Left hindlimb (tissue), 1 donor: ENCODE results near the gene TYK2.
A peak's percentile ranks its signal among the peaks of the same experiment; 100 is the strongest.
"Not testable (repeated sequence)": the region's sequence is repeated elsewhere in the genome, so short reads cannot be mapped to it uniquely, and the experiment has no call there.

Experiments
- DNase-seq: peaks from one replicate; pipeline ENCODE4 v3.0.0-alpha.2; 2018

Gene TYK2

DNA sequence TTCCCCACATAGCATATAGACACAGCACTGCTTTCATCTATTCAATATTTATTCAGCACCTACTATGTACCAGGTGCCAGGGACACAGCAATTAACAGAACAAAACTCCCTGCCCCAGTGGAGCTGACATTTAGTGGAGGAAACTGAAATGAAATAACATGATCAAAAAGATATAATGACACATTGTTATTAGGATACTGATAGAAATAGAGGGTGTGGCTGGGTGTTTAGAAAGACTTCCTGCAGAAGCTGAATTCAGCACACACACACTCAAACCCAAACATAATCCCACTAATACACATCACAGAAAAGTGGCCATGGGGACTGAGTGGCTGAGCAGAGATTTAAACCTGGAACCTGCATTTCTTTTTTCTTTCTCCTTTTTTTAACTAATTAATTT lies 26.7 kb upstream of the TYK2 start:
- DNase-seq: no peak

DNA sequence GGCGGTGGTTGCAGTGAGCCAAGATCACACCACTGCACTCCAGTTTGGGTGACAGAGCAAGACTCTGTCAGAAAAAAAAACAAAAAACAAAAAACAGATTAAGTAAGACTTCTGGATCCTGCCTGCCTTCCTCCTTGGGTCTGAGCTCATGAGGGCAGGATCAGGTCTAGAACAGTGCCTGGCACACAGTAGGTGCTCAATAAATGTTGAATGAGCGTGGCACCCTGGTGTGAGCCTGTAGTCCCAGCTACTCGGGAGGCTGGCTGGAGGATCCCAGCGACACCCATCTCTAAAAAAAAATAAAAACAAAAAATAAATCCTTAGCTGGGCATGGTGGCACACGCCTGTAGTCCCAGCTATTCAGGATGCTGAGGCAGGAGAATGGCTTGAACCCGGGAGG lies 25.8 kb upstream of the TYK2 start:
- DNase-seq: no peak

DNA sequence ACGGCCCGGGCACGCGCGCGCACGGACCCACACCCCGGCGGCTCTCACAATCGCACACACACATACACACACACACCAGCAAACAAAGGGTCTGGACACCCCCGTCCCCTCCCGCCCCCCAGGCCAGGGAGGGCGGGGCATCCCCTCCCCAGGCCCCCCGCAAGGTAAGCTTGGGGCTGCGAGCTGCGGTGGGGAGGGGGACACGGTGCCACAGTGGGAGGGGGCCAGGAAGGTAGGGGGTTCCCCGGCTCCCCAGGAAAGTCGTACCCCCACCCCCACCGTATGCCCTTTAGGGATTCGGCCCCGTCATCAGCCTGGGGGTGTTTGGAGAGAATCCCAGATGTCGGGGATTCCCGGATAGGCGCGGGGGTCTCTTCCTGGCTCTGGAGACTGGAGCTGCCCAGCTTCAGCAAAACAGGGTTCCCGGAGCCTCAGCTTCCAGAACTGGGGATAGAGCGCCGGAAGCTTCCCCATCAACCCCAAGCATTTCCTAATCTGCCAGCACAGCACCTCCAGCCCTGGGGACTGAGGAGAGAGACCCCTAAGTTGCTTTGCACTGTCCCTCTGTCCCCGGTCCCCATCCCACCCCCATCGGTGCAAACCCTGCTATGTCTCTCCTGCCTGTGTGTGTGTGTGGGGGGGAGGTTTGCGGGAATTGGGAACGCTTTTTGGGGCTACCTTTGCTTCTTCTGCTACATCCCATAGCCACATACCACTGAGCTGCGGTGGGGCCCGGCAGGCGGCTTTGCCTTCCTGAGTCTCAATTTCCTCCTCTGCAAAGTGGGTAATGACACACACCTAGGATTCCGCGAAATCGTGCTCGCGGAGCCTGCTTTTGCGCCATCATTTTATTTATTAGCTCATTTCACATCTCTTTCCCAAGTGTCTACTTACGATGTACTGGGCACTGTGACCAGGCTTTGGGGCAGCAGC lies 24.8 kb upstream of the TYK2 start:
- DNase-seq: no peak

DNA sequence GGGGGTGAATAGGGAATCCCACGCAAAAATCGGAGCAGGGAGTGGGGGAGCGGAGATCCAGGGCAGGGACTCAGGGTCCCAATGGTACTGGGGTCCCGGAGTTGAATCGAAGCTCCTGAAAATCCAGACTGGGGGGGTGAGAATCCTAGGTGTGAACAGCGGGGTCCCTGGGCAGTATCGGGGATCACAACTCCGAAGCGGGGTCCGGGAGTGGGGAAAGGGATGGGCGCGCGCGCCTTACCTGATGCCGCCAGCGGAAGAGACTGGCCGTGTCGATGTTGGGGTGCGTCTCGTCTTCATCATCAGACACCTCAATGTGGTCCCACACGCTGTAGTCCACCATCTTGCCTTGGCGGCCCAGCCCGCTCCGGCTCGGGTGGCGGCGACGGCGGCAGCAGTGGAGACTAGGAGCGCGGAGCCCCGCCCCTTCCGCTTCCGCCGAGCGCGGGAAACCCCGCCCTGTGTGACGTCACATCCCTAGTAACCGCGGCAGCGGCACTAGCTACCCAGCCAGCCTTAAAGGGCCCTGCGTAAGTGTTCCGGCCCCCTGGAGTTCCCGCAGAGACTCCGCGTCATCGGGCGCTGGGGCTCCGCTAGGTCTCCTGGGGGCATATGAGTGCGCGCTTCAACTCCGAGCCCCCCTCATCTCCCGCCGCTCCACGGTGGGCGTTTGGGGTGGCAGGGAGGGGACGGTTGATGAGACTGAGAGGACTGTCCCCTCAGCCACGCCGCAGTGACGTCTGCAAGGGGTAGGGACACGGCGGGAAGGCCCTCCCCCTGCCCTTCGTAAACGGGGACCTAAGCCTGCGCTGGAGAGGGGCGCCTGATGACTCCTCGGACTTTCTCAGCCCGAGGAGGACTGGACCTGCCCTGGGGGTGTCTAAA lies 23.0 kb upstream of the TYK2 start, which contains the start of gene CDC37:
TSS of gene CDC37 (minus strand) at position 406 of the 885 bp plus-strand sequence. CDS start at position 343, 63 bp downstream.
- peak; percentile 98 for DNase-seq

DNA sequence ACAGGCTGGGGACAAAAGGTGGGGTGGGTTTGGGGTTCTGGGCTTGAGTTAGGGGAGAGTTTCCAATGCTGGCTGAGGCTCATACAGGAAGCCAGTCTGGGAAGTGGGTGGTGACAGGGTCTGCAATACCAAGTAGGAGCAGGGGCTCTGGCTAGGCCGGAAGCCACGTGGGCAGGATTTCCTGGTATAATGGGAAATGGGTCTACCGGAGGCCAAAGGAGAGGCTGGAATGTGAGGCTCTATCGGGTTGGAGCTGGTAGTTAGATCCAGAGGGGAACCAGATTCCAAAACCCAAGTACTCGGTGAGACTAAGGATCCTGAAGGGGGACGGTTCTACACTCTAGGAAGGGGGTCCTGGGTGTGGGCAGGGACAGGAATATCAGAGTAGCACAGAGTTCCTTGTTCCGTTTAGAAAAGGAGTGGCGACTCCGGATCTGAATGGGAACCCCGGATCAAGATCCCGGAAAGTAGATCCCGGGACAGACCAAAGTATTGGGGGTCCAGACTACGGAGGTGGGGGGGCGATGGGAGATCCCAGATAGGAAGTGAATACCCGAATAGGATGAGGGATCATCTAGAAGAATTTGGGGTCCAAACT lies 22.2 kb upstream of the TYK2 start:
- DNase-seq: no peak

DNA sequence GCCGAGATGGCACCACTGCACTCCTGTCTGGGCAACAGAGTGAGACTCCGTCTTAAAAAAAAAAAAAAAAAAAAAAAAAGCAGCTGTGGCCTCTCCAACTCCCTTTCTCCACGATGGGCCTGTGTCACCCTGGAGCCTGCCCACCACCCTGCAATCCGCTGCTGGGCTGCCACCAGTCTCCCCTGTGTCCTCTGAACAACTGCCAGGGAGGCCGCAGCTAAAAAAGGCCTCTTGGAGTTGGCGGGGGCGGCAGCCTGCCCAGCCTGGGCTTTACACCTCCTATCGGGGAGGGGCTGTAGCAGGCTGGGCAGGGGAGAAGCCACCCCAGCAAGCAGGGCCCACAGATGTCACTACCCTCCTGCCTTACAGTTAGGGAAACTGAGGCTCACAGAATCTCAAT lies 19.5 kb upstream of the TYK2 start:
- no peak for DNase-seq

DNA sequence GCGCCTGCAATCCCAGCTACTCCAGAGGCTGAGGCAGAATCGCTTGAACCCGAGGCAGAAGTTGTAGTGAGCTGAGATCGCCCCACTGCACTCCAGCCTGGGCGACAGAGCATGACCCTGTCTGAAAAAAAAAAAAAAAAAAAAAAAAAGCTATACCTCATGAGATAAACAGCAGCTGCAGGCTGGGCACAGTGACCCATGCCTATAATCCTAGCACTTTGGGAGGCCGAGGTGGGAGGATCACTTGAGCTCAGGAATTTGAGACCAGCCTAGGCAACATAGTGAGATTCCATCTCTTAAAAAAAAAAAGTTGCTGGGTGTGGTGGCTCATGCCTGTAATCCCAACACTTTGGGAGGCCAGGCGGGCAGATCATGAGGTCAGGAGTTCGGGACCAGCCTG lies 19.0 kb upstream of the TYK2 start:
- not testable (repeated sequence) for DNase-seq

DNA sequence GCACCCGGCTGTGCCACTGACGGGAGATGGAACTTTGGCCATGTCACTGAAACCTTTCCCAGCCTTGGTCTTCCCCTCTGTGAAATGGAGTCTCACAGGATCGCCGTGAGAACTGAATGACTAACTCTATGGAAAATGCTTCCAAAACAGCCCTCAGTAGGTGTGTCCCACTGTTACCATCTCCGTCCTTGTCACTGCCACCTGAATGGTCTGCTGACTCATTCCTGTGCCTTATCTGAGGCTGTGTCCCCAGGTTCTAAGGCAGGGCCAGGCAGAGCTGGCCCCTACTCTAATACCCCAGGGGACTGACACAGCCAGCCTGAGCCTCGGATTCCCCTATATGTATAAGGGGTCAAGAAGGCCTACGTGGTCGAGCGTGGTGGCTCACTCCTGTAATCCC lies 18.4 kb upstream of the TYK2 start:
- no peak for DNase-seq

DNA sequence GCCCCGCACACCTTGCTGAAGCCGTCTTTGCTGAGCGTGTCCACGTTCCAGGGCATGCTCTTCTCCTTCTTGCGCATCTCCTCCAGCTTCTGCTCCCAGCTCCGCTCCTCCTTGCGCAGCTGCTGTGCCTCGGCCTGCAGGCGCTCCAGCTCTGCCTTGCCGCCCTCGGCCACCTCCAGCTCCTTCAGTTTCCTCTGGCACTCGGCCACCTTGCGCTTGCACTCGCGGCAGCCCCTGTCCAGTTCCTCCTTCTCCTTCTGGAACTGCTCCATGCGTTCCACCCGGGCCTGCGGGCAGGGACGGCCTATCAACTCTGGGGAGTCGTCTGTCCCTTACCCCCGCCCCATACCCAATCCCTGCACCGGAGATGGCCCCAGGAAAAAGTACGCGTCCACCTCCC lies 15.5 kb upstream of the TYK2 start:
- DNase-seq: no peak

DNA sequence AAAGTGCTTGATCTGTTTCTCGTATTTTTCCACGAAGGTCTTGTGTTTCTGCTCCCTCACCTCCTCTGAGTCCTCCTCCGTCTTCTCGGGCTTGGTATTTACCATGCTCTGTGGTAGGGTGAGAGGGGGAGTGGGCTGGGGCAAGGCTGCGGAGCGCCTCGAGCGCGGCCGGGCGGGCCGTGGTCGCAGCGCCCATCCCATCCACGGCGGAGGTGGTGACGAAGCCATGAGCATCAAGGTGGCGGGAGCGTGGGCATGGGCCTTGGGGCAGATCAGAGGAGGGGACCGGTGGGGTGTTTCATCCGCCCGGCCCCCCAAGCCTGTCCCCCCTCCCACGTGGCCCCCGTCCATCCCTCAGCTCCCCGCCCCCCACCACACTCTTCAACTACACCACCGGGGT lies 15.1 kb upstream of the TYK2 start:
- no peak for DNase-seq

DNA sequence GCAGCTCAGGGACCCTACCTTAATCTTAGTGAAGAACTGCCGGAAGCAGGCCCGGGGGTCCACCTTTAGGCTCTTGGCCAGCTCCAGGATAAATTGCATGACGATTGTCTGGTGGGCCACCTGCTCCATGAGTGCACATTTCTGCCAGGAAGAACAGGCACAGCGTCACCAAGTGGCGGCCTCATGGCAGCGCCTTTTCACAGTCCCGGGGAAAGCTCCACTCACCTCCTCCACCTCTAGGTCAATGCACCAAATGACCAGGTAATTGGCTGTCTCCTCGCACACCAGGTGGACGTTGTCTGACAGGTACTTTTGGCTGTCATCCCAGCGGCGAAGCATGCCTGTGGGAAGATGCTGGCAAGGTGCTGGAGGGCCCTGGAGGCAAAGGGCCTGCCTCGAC lies 14.6 kb upstream of the TYK2 start:
- DNase-seq: no peak

DNA sequence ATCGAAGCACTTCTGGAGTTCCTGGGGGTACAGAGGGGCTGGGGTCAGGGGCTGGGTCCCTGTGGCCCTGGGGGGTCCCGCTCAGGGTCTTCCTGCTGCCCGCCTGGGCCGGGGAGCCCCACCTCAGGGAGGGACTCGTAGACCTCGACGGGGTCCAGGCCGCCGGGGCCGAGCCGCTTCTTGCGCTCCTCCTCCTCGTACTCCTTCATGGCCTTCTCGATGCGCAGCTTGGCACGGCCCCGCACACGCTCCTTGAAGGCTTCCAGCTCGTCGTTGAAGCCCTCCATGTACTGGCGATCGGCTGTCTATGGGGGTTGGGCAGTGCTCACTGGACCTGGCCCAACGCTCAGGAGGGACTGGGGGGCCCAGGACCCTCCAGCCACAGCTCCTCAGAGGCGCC lies 12.8 kb upstream of the TYK2 start:
- no peak for DNase-seq

DNA sequence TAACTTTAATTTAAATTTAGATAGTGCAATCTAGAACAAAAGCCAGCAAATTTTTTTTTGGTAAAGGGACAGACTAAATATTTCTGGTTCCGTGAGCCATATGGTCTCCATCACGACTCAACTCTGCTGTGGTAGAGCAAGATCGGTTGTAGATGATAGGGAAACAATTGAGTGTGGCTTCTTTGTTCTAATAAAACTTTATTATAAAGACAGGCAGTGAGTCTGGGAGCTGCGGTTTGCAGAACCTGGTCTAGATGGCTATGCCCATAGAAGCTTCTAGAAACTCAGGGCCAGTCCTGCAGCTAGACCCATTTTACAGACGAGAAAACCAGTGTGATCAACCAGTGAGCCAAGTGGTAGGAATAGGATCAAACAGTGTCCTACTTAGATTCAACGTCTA lies 11.7 kb upstream of the TYK2 start:
- DNase-seq: no peak

DNA sequence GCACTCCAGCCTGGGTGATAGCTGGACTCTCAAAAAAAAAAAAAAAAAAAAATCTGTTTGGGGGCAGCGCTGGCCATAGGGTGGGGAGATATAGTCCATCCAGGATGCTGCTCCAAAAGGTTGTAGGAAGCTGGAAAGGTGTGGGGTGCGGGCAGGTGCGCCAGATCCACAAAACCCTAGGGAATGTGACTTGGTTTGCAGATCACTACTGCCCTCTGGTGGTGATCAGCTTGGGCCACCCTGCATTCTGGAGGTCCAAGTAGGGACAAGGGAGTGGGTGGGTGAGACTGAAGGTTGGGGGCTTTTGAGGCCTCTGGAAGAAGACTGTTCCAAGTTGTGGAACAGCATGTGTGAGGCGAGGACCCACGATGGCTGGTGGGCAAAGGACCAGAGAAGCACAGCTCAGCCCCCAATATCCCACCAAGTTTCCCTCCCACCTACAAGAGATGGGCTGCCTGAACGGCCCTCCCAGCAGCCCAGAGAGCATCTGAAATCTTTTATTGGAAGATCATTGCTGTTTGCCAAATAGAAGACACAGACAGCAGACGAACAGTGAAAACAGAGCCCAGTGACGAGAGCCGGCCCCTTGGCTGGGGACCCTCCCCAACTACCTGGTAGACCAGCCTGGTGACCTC lies 10.4 kb upstream of the TYK2 start:
- DNase-seq: peak; percentile 52

DNA sequence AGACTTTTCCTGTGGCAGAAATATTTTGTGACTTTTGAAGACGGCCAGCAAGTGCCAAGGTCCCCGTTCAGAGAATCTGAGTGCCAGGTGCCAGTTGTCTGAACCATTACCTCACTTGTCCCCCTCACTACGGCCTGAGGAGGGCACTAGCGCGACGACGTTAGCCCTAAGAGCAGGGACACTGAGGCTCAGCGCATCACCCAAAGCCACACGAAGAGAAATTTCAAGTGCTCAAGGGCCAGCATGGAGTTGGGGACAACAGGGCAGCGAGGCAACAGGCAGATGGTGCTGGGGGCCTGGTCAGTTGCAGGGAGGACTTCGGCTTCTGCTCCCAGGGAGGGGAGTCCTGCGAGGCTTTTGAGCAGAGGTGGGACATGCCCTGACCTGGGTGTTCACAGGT lies 9.5 kb upstream of the TYK2 start:
- no peak for DNase-seq

DNA sequence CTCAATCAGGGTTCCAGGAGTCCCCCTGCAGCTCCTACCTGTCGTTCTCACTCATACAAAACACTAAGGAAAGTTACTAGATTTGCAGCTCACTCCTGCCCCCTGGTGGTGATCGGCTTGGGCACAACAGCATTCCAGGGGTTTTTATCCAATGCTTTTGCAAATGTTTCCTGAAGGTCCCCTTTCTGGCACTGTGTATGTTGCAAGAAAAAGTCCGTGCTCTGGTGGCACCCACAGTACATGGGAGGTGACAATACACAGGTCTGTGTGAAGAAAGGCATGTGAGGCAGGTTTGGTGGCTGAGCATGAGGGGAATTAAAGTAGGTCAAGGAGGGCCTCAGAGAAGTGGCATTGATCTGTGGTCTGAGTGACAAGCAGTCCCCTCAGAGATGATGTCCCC lies 8.6 kb upstream of the TYK2 start:
- DNase-seq: peak; percentile 86

DNA sequence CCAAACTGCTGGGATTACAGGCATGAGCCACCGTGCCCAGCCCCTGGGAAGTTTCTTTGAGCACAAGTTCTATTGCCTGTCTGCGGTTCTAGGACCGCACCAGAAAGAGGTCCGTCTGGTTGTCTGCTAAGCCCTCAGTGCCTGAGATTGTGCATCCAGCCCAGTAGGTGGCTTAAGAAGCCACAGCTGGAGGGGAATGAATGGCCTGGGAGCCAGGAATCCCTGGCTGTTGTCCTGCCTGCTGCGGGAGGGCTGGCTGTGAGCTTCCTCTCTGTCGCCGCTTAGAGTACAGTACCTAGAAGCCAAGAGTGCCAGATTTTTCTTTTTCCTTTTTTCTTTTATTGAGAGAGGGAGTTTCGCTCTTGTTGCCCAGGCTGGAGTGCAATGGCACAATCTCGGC lies 4.2 kb upstream of the TYK2 start:
- DNase-seq: no peak

DNA sequence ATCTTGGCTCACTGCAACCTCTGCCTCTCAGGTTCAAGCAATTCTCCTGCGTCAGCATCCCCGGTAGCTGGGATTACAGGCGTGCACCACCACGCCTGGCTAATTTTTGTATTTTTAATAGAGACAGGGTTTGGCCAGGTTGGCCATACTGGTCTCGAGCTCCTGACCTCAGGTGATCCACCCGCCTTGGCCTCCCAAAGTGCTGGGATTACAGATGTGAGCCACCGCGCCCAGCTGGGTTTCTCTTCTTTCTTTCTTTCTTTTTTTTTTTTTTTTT lies 2.8 kb upstream of the TYK2 start:
- DNase-seq: not testable (repeated sequence)

DNA sequence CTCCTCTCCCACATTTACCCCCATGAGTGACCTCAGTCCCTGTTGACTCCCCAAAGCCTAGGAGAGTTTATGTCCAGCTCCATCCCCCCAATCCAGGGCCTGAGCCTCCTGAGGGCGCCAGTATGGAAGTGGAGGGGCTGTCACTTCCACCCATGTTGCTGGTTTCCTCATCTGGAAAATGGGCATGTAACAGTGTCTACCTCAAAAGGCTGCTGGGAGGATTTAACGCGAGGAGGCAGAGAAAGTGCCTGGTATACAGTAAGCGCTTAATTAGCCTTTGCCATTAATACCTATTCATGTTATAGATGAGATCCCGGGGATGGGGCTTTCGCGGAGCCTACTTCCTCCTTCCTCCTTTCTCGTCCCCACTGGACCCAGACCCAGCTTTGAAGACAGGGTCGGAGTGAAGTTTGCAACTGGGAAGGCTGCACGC lies 476 bp downstream of the TYK2 start:
- no peak for DNase-seq

DNA sequence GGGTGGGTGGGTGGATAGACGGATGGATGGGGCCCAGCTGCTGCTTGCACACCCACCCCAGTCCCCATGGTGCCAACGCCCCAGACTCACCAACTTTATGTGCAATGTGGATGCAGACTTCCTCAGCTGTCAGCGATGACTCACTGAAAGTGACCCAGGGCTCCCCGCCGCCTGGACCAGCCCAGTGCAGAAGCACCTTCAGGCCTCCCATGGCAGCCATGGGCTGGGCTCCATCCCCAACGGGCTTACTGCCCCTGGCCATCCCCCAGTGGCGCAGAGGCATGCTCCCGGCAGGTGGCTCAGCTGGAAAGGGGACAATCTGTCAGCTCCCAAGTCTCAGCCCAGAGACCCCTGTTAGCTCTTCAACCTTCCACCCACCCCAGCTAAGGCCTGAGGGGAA lies 2.2 kb downstream of the TYK2 start:
- no peak for DNase-seq

DNA sequence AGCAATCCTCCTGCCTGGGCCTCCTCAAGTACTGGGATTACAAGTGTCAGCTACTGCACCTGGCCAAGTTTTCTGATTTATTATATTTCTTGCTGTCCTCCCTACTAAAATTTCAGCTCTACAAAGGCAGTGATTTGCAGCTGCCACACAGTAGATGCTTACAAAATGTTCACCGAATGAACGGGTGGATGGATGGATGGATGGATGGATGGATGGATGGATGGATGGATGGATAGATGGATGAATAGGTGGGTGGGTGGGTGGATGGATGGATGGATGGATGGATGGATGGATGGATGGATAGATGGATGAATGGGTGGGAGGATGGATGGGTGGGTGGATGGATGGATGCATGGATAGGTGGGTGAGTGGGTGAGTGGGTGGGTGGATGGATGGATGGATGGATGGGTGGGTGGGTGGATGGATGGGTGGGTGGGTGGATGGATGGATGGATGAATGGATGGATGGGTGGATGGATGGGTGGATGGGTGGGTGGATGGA lies 3.2 kb downstream of the TYK2 start:
- DNase-seq: not testable (repeated sequence)

DNA sequence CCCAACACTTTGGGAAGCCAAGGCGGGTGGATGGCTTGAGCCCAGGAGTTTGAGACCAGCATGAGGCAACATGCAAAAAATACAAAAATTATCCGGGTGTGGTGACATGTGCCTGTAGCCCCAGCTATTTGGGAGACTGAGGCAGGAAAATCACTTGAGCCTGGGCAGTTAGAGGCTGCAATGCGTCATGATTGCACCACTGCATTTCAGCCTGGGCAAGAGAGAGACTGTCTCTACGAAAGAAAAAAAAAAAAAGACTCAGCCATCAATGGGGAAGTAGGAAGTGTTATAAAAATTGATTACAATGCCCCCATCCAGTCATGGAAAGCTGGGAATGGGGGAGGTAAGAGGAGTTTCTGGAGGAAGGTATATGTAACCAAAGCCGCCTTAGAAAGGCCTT lies 5.4 kb downstream of the TYK2 start:
- no peak for DNase-seq

DNA sequence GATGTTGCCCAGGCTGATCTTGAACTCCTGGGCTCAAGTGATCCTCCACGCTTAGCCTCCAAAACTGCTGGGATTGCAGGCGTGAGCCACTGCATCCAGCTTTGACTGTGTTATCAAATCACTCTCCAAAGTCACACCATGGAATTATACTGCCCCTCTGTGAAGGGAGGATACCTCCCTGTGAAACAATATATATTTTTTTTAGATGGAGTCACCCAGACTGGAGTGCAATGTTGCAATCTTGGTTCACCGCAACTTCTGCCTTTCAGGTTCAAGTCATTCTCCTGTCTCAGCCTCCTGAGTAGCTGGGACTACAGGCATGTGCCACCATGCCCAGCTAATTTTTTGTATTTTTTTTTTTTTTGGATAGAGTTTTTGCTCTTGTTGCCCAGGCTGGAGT lies 7.7 kb downstream of the TYK2 start:
- no peak for DNase-seq
